Measurements from ENCODE around the gene MCM8. TPM values are rescaled to one million over a fixed set of nuclear protein-coding genes. Genes with fewer than 3 reads are reported as not detected.

Gene MCM8
- polyA plus RNA-seq, 3 donors, result 0.07 to 0.51 (median 0.18) TPM

GRCh38 chr20:5913166-5913565 is 37.3 kb upstream of the MCM8 start:
- Mint-ChIP-seq H3K27ac (no peak overlapping the region), H3K27me3 (ENCODE audit: low read depth in 3 of 3) (peaks cover 23 to 58% (median 46%) of the 10 kb centered on the region in 3 donors)

GRCh38 chr20:5914859-5915258 is 35.6 kb upstream of the MCM8 start:
- H4K20me1 ChIP-seq (ENCODE audit: insufficient read depth, low read length), result no peaks in the 10 kb centered on the region
- H3K4me1 ChIP-seq (ENCODE audit: control insufficient read depth in 1 of 2, insufficient read depth in 2 of 2, low read length in 2 of 2), result peaks cover 5 to 16% of the 10 kb centered on the region in 2 donors
- H3K36me3 ChIP-seq (replicated peaks in 1 of 2; ENCODE audit: control insufficient read depth in 1 of 2, insufficient read depth in 2 of 2, low read length in 2 of 2), result no peaks in the 10 kb centered on the region
- peaks cover 0 to 6% (median 0%) of the 10 kb centered on the region in 7 donors for H3K9me3 Mint-ChIP-seq
- peaks cover 0 to 5% of the 10 kb centered on the region in 2 donors for H3K9me3 ChIP-seq (replicated peaks in 1 of 2; ENCODE audit: control insufficient read depth in 1 of 2, insufficient read depth in 1 of 2, low read length in 2 of 2)
- no peak overlapping the region for H3K4me3 Mint-ChIP-seq
- peaks cover 20 to 47% (median 30%) of the 10 kb centered on the region in 3 donors for H3K27me3 Mint-ChIP-seq (ENCODE audit: low read depth in 3 of 3)
- peaks cover 11% of the 10 kb centered on the region for H3K4me1 Mint-ChIP-seq
- H3K4me3 ChIP-seq (replicated peaks in 1 of 3; ENCODE audit: low read depth in 2 of 3, low read length in 3 of 3), result no peak overlapping the region
- intact Hi-C loops (cut with micrococcal nuclease), result no loop called here
- no peak overlapping the region for H3K27ac Mint-ChIP-seq
- DNase-seq, result no peak
- H3K27ac ChIP-seq (ENCODE audit: low read depth in 1 of 2, low read length in 2 of 2), result no peak overlapping the region
- no peak overlapping the region for H2AFZ ChIP-seq (ENCODE audit: insufficient read depth, low read depth, low read length, poor library complexity, severe bottlenecking)
- peaks cover 29 to 32% of the 10 kb centered on the region in 2 donors for H3K27me3 ChIP-seq (ENCODE audit: control insufficient read depth in 2 of 2, insufficient read depth in 2 of 2, low read length in 2 of 2)
- H3K36me3 Mint-ChIP-seq, result no peaks in the 10 kb centered on the region
- no peak overlapping the region for H3K9ac ChIP-seq (ENCODE audit: insufficient read depth, low read length, poor library complexity, severe bottlenecking)
- H3K4me2 ChIP-seq (replicated peaks; ENCODE audit: extremely low read depth, low read length, poor library complexity, severe bottlenecking), result no peak overlapping the region
- H3K79me2 ChIP-seq (ENCODE audit: insufficient read depth, low read length), result no peaks in the 10 kb centered on the region
- WGBS (ENCODE audit: insufficient coverage), result no CpG with 5 or more reads among the region's 1 CpG
- TF ChIP-seq CTCF (IDR thresholded peaks at IDR 0.05), result no peak

More at GRCh38 chr20:5913166-5913565, 37.3 kb upstream of the MCM8 start:
- no peak for TF ChIP-seq CTCF (IDR thresholded peaks at IDR 0.05)
- Histone ChIP-seq H3K4me3 (replicated peaks in 1 of 3; ENCODE audit: low read depth in 2 of 3, low read length in 3 of 3) (no peak overlapping the region), H3K36me3 (replicated peaks in 1 of 2; ENCODE audit: control insufficient read depth in 1 of 2, insufficient read depth in 2 of 2, low read length in 2 of 2) (no peaks in the 10 kb centered on the region), H3K79me2 (ENCODE audit: insufficient read depth, low read length) (no peaks in the 10 kb centered on the region), H3K27ac (ENCODE audit: low read depth in 1 of 2, low read length in 2 of 2) (no peak overlapping the region), H3K4me1 (ENCODE audit: control insufficient read depth in 1 of 2, insufficient read depth in 2 of 2, low read length in 2 of 2) (peaks cover 0 to 10% of the 10 kb centered on the region in 2 donors), H3K4me2 (replicated peaks; ENCODE audit: extremely low read depth, low read length, poor library complexity, severe bottlenecking) (no peak overlapping the region), H2AFZ (ENCODE audit: insufficient read depth, low read depth, low read length, poor library complexity, severe bottlenecking) (no peak overlapping the region), H3K9me3 (replicated peaks in 1 of 2; ENCODE audit: control insufficient read depth in 1 of 2, insufficient read depth in 1 of 2, low read length in 2 of 2) (peaks cover 0 to 5% of the 10 kb centered on the region in 2 donors), H3K27me3 (ENCODE audit: control insufficient read depth in 2 of 2, insufficient read depth in 2 of 2, low read length in 2 of 2) (peaks cover 37 to 38% of the 10 kb centered on the region in 2 donors), H3K9ac (ENCODE audit: insufficient read depth, low read length, poor library complexity, severe bottlenecking) (no peak overlapping the region), H4K20me1 (ENCODE audit: insufficient read depth, low read length) (no peaks in the 10 kb centered on the region)
- no peaks in the 10 kb centered on the region for H3K36me3 Mint-ChIP-seq
- no CpG with 5 or more reads among the region's 2 CpGs for WGBS (ENCODE audit: insufficient coverage)
- DNase-seq, result no peak
- peaks cover 4% of the 10 kb centered on the region for H3K4me1 Mint-ChIP-seq
- intact Hi-C loops (cut with micrococcal nuclease), result no loop called here
- no peak overlapping the region for H3K4me3 Mint-ChIP-seq
- H3K9me3 Mint-ChIP-seq, result peaks cover 0 to 6% (median 0%) of the 10 kb centered on the region in 7 donors
